Kidney epithelial cell (primary cell): ENCODE results near the gene FNDC11. TPM values are rescaled to one million over a fixed set of nuclear protein-coding genes. Genes with fewer than 3 reads are reported as not detected.

Experiments
- DNase-seq: peaks from one replicate; pipeline ENCODE4 v3.0.0-alpha.2; 2010; ENCODE audit warnings: low read depth
- H3K27me3 ChIP-seq: 2 replicates; pipeline ENCODE4 v1.6.0; 2011; ENCODE audit warnings: low read length; ENCODE audit not compliant: control insufficient read depth, insufficient read depth
- H3K36me3 ChIP-seq: 2 replicates; pipeline ENCODE4 v1.5.1; 2011; ENCODE audit warnings: low read length; ENCODE audit not compliant: control insufficient read depth, insufficient read depth
- H3K4me3 ChIP-seq: 2 replicates; pipeline ENCODE4 v1.5.1; 2011; ENCODE audit warnings: low read depth, mild to moderate bottlenecking, control low read depth, low read length
- total RNA-seq: library from RNA; depleted of rRNA; stranded (reverse); fragments of >200 nt; gene quantifications from 2 replicates; pipeline ENCODE4 v1.2.3, GENCODE V29; 2015
- TF ChIP-seq, protein P1 (sequence below): IDR thresholded peaks from 2 replicates; pipeline ENCODE4 v1.5.1; 2011; ENCODE audit warnings: mild to moderate bottlenecking, moderate library complexity, low read length, control low read depth, inconsistent platforms; ENCODE audit not compliant: insufficient read depth, poor library complexity, severe bottlenecking

Gene FNDC11
- total RNA-seq, 1 donor from 2014 or later = 1.1 TPM

DNA sequence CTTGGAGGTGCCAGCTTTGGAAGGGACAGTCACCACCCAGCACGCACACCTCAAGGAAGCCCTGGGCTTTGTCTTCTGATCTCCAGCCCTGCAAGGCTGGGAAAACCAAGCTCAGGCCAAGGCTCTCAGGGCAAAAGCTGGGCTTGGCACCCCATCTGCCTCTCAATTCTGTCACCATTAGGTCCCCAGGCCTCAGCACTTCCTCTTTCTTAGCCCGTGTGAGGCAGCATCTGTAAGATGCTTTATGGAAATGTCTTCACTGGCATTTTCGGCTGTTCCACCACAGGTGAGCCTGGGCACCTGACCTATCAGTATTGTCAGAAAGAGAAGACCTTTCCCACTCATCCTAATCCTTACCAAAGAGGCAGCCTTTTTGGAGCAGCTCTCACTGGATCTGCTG, 48.4 kb downstream of the FNDC11 start:
- no peak for DNase-seq
- Histone ChIP-seq H3K36me3 (no peaks in the 10 kb centered on the region), H3K4me3 (no peak overlapping the region), H3K27me3 (no peaks in the 10 kb centered on the region)
- TF ChIP-seq, protein P1, sequence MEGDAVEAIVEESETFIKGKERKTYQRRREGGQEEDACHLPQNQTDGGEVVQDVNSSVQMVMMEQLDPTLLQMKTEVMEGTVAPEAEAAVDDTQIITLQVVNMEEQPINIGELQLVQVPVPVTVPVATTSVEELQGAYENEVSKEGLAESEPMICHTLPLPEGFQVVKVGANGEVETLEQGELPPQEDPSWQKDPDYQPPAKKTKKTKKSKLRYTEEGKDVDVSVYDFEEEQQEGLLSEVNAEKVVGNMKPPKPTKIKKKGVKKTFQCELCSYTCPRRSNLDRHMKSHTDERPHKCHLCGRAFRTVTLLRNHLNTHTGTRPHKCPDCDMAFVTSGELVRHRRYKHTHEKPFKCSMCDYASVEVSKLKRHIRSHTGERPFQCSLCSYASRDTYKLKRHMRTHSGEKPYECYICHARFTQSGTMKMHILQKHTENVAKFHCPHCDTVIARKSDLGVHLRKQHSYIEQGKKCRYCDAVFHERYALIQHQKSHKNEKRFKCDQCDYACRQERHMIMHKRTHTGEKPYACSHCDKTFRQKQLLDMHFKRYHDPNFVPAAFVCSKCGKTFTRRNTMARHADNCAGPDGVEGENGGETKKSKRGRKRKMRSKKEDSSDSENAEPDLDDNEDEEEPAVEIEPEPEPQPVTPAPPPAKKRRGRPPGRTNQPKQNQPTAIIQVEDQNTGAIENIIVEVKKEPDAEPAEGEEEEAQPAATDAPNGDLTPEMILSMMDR = no peak

Other genes with a start within 250 kb of the FNDC11 start
- not detected in 2 replicates for gene CHRNA4, start 192.8 kb upstream of the FNDC11 start, total RNA-seq
- gene KCNQ2, start 81.5 kb upstream of the FNDC11 start, total RNA-seq = 0.04 and 0.21 TPM in 2 replicates
- 14.9 and 18.0 TPM in 2 replicates for gene EEF1A2, start 55.1 kb upstream of the FNDC11 start, total RNA-seq
- gene PPDPF, start 33.4 kb upstream of the FNDC11 start, total RNA-seq = 114 and 211 TPM in 2 replicates
- 0.33 and 0.55 TPM in 2 replicates for gene PTK6, start 16.8 kb upstream of the FNDC11 start, total RNA-seq
- gene SRMS, start 6.4 kb upstream of the FNDC11 start, total RNA-seq = 0.48 TPM in 1 of 2 replicates, not detected in the other
- gene HELZ2, start 20.1 kb downstream of the FNDC11 start, total RNA-seq = 69.2 and 85.2 TPM in 2 replicates
- 14.4 and 17.7 TPM in 2 replicates for gene GMEB2, start 72.9 kb downstream of the FNDC11 start, total RNA-seq
- 40.8 and 41.1 TPM in 2 replicates for gene STMN3, start 99.3 kb downstream of the FNDC11 start, total RNA-seq
- 18.6 and 30.7 TPM in 2 replicates for gene RTEL1, start 104.2 kb downstream of the FNDC11 start, total RNA-seq
- gene TNFRSF6B, start 142.5 kb downstream of the FNDC11 start, total RNA-seq = 97.0 and 119 TPM in 2 replicates
- gene ARFRP1, start 153.8 kb downstream of the FNDC11 start, total RNA-seq = 47.7 and 56.9 TPM in 2 replicates
- gene ZGPAT, start 153.9 kb downstream of the FNDC11 start, total RNA-seq = 39.8 and 42.6 TPM in 2 replicates
- 9.4 and 14.0 TPM in 2 replicates for gene LIME1, start 182.5 kb downstream of the FNDC11 start, total RNA-seq
- gene SLC2A4RG, start 185.6 kb downstream of the FNDC11 start, total RNA-seq = 50.2 and 91.1 TPM in 2 replicates